ENCODE data around the gene OCA2.

The OCA2 gene

GRCh38 chr15:27845535-27846369 is 253.4 kb downstream of the OCA2 start:
- DNase-seq (ENCODE audit: low spot score): no peak

GRCh38 chr15:27844018-27844666 is 255.0 kb downstream of the OCA2 start:
- peak; percentile 55 for DNase-seq (ENCODE audit: low spot score)

- DNase-seq (ENCODE audit: low spot score): no peak
These were observed 256.0 kb downstream of the OCA2 start for GRCh38 chr15:27843146-27843545.

GRCh38 chr15:27842526-27842925 is 256.6 kb downstream of the OCA2 start:
- DNase-seq (ENCODE audit: low spot score): no peak

DNA sequence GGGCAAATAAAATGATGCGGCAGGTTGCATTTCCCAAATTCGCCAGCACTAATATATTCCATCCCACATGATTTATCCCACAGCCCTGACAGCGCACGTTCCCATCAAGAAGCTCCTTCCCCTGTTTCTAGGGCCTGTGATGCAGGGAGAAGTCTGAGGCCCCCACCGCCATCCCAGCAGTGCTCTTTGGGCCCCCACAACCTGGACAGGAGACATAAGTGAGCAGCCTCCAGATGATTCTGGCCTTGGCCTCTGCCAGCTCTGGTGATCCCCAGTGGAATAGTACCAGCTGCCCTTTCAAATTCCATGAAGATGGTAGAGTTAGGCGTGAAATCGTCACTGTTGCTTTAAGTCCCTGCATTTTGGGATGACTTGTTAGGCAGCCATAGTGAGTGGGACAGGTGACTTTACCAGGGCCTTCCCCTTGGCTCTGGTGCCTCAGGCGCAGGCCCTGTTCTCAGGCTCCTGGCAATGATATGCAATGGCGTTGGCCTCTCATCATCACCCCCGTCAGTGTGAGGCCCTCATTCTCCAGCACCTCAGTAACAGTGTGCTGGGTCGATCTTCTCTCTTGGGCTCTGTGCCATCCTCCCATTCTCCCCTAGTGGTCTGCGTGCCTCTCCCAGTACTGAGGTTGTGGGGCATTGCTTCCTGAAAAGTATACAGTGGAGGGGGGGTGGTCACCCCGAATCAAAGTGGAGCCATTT is 263.7 kb downstream of the OCA2 start:
- no peak for DNase-seq (ENCODE audit: low spot score)

GRCh38 chr15:27834684-27835083 is 264.4 kb downstream of the OCA2 start:
- DNase-seq (ENCODE audit: low spot score): no peak

DNA sequence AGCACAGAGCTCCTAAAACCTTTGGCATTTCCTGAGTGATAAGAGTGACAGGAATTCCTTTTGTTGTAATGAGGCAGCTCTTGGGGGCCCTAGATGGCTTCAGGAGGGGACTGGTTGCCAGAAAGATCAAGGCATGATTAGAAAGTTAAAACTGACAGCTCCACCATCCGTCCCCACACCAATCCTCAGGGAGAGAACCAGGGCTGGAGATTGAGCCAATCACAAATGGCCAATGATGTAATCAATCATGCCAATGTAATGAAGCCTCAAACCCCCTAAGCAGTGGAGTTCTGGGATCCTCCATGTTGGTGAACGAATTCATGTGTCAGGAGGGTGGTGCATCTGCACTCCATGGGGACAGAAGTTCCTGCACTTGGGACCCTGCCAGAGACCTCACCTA is 265.1 kb downstream of the OCA2 start:
- no peak for DNase-seq (ENCODE audit: low spot score)

GRCh38 chr15:27833178-27833577 is 265.9 kb downstream of the OCA2 start:
- no peak for DNase-seq (ENCODE audit: low spot score)

- no peak for DNase-seq (ENCODE audit: low spot score)
These were observed 266.9 kb downstream of the OCA2 start for GRCh38 chr15:27832237-27832596.

- DNase-seq (ENCODE audit: low spot score): no peak
These were observed 267.5 kb downstream of the OCA2 start for GRCh38 chr15:27831384-27832236.

DNA sequence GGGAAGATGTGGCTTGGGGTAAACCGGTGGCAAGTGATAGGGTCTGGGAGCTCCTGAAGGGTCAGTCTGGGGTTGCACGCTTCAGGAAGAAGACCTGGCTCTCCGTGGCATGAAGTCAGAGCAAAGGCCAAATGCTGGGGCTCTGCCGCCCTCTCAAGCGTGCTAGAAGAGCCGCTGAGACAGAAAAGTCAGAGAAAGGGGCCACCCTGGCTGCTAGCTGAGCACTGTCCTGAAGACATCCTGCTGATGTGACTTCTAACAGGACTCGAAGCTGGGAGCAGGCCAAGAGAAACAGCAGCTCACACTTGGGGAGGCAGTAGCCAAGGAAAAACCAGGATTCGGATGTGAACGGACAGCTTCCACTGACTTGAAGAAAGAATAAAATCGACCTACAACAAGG is 270.4 kb downstream of the OCA2 start:
- no peak for DNase-seq (ENCODE audit: low spot score)

GRCh38 chr15:27826902-27827714 is 272.0 kb downstream of the OCA2 start:
- no peak for DNase-seq (ENCODE audit: low spot score)

DNA sequence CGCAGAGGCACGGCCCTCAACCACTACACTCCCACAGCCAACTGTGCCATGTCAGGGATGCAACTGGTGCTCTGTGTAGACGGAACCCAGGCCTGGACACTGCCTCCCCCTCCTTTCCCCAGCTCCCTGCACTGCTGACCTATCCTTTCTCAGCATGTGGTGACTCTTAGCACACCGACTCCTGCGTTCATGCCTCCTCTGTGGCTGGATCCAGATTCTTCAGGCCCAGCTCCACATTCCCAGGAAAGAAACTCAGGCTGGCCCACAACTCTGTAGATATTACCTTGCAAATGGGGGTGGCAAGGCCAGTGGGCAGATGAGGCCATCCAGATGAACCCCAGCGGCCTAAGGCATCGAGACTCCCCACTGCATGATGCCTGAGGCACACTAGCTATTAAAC is 272.7 kb downstream of the OCA2 start:
- DNase-seq (ENCODE audit: low spot score): no peak

DNA sequence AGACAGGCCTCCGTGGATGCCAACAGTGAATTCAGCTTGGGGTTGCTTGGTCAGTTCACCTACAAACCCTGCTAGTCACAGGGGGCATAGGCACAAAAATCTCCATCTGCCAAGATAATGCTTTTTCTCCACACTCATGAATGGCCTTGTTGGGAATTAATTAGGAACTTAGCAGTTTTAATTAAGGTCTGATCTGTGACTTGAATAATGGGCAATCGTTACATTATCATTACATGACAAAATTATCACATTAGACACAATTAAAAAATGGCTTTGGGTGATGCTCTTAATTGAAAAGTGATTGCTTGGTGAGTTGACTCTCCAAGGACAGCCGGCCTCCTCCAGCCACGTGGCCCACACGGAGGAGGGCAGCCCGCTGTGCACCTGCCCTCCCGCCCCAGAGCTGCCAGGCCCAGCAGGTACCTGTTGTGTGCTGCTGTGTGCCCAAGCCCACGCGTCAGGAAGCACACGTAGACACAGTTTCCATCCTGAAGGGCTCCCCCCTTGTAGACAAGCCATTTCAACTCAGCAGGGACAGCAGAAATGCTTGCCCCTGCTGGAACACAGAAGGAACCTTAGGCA is 274.2 kb downstream of the OCA2 start:
- DNase-seq (ENCODE audit: low spot score): no peak

GRCh38 chr15:27821273-27821672 is 277.8 kb downstream of the OCA2 start:
- DNase-seq (ENCODE audit: low spot score): no peak

GRCh38 chr15:27820722-27821121 is 278.4 kb downstream of the OCA2 start:
- DNase-seq (ENCODE audit: low spot score): no peak

DNA sequence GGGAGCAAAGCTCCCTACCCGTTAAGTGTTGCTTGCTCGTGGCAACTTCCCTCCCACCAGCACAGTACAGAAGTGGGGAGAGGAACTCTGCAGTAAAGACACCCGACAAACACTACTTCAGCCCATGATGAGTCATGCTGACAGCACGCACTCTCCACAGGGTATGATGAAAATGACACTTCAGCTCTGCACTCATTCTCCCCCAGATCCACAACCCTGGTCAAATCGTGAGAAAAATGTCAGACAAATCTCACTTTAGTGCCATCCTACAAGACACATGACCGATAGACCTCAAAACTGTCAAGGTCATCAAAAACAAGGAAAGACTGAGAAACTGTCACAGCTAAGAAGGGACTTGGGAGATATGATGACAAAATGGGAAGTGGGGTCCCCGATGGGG is 278.9 kb downstream of the OCA2 start:
- no peak for DNase-seq (ENCODE audit: low spot score)

DNA sequence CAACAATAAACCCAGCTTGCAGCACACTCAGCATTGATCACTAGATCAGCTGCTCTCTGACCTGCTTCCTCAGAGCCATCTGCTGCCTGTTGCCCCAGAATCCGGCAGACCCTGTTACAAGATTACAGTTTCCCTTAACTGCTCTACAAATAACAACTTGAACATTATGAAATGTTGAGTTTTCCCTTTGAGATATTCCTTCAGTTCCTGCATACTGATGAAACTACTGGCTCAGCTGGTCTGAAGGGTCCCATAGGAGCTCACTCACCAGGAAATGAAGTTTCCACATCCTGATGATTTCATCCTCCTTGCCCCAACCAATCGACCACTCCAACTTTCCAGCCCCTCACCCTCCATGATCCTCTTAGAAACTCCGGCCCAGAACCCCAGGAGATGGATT is 281.9 kb downstream of the OCA2 start:
- no peak for DNase-seq (ENCODE audit: low spot score)

- no peak for DNase-seq (ENCODE audit: low spot score)
These were observed 282.3 kb downstream of the OCA2 start for GRCh38 chr15:27816790-27817189.

DNA sequence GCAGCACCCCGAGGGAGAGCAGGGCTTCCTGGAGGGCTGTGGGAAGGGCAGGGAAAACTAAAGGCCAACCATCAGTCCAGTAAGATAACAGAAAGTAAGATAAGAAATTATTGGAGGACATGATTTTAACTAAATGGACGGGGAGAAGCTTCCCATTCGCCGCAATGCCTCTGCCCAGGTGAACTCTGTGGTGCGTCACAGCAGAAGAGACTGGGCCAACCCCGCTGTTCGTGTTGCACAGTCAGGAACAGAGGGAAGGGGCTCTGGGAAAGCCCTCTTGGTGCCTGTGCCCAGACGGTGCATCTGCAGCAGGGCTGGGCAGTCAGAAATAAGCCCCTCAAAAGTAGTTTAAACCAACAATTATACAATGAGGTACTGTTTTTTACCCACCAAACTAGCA is 284.1 kb downstream of the OCA2 start:
- no peak for DNase-seq (ENCODE audit: low spot score)

DNA sequence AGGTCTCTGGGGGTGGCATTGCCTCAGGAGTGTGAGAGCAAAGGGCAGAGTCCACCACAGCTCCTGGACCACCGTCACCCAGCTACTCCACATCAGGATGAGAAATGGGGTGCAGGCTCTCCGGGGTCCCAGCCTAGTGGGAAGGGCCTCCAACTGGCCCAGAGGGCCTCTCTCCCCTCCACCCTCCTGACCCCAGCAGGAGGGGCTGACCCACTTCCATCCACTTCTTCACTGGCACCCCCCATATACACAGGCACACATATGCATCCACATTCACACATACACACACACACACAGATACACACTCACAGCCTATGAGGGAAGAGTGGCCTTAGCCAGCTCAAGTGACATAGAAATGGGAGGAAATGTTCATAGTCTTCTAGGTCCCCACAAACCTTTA is 286.0 kb downstream of the OCA2 start:
- DNase-seq (ENCODE audit: low spot score): no peak
